ENCODE measurements around the gene DARS1.

Gene DARS1

DNA sequence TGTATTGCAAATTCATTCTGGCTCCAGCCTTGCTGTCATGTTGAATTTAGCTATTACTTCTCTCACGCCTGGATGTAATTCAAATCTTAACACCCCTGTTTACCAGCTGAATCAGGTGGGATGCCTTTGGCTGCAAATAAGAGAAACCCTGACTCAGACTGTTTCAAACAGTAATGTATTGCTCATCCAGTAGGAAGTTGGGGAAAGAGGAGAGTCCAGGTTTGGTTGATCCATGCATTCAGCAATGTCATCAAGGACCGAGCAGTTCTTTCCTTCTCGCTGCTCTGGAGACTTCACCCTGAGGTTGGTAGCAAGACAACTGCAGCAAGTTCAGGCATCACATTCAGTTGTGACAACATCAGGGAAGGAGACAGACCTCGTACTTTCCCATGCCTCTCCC lies 6.4 kb upstream of the DARS1 start:
- Histone ChIP-seq H3K36me3 (ENCODE audit: control insufficient read depth in 2 of 2, insufficient read depth in 1 of 2, low read length in 2 of 2) (no peaks in the 10 kb centered on the region), H3K9me3 (ENCODE audit: control insufficient read depth, insufficient read depth, low read depth, low read length) (no peaks in the 10 kb centered on the region), H3K4me3 (ENCODE audit: low read depth, low read length) (no peak overlapping the region), H3K27ac (ENCODE audit: extremely low read depth, low read depth, low read length) (no peak overlapping the region), H3K4me1 (ENCODE audit: control insufficient read depth, insufficient read depth, low read length) (no peaks in the 10 kb centered on the region)
- TF ChIP-seq ZNF391 (tag by site-specific recombination; IDR thresholded peaks at IDR 0.05; ENCODE audit: borderline replicate concordance, low read depth) (no peak), SP7 (tag by site-specific recombination; IDR thresholded peaks at IDR 0.05) (no peak), ZFP37 (tag by site-specific recombination; IDR thresholded peaks at IDR 0.05) (no peak), GLI2 (tag by site-specific recombination; IDR thresholded peaks at IDR 0.05; ENCODE audit: borderline replicate concordance, low read depth) (no peak), ZNF792 (tag by site-specific recombination; IDR thresholded peaks at IDR 0.05) (no peak), ZNF626 (tag by site-specific recombination; IDR thresholded peaks at IDR 0.05) (no peak), ZEB2 (tag by site-specific recombination; IDR thresholded peaks at IDR 0.05) (no peak), ZNF548 (tag by site-specific recombination; IDR thresholded peaks at IDR 0.05) (no peak), HOXC10 (CRISPR knock-in tag; IDR thresholded peaks at IDR 0.05) (no peak)
- ChIA-PET CTCF (interaction anchor here (1.0 kb wide), 1 partner anchor 77 kb away, joined by 4 read pairs; no protein-coding TSS in a partner anchor), POLR2A (no interaction called here)

DNA sequence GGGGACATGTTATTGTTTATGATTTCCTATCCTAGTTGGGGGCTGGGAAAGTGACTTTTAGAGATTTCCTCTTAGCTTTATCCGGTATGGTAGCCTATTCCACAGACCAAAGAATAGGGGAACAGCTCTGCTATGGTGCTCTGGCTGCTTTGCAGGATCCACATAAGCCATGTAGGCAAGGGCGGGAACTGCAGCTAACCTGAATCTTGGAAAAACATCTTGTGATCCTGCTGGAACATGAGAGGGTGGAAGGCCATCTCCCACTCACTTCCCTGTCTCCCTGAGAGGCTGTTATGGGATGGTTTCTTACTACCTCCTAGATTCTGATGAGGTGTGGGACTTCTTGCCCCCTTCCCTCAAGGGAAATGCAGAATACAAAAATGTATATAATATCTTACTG lies 2.0 kb upstream of the DARS1 start:
- no peak overlapping the region for H3K27ac ChIP-seq (ENCODE audit: extremely low read depth, low read depth, low read length)
- no peak overlapping the region for H3K4me3 ChIP-seq (ENCODE audit: low read depth, low read length)
- ChIA-PET POLR2A (no interaction called here), CTCF (interaction anchor here (0.6 kb wide), 1 partner anchor 229 kb away, joined by 3 read pairs; no protein-coding TSS in a partner anchor)
- TF ChIP-seq GLIS1 (tag by site-specific recombination; IDR thresholded peaks at IDR 0.05), result no peak
- TF ChIP-seq ZNF521 (tag by site-specific recombination; IDR thresholded peaks at IDR 0.05), result no peak
- TF ChIP-seq KLF7 (tag by site-specific recombination; IDR thresholded peaks at IDR 0.05; ENCODE audit: borderline replicate concordance), result no peak
- no peak for TF ChIP-seq ZNF843 (tag by site-specific recombination; IDR thresholded peaks at IDR 0.05)
- TF ChIP-seq ZNF658 (tag by site-specific recombination; IDR thresholded peaks at IDR 0.05), result no peak
- no peak for TF ChIP-seq YY2 (tag by site-specific recombination; IDR thresholded peaks at IDR 0.05)
- TF ChIP-seq, protein P1, sequence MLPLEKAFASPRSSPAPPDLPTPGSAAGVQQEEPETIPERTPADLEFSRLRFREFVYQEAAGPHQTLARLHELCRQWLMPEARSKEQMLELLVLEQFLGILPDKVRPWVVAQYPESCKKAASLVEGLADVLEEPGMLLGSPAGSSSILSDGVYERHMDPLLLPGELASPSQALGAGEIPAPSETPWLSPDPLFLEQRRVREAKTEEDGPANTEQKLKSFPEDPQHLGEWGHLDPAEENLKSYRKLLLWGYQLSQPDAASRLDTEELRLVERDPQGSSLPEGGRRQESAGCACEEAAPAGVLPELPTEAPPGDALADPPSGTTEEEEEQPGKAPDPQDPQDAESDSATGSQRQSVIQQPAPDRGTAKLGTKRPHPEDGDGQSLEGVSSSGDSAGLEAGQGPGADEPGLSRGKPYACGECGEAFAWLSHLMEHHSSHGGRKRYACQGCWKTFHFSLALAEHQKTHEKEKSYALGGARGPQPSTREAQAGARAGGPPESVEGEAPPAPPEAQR (tag by site-specific recombination; IDR thresholded peaks at IDR 0.05), result no peak
- TF ChIP-seq, protein P2, sequence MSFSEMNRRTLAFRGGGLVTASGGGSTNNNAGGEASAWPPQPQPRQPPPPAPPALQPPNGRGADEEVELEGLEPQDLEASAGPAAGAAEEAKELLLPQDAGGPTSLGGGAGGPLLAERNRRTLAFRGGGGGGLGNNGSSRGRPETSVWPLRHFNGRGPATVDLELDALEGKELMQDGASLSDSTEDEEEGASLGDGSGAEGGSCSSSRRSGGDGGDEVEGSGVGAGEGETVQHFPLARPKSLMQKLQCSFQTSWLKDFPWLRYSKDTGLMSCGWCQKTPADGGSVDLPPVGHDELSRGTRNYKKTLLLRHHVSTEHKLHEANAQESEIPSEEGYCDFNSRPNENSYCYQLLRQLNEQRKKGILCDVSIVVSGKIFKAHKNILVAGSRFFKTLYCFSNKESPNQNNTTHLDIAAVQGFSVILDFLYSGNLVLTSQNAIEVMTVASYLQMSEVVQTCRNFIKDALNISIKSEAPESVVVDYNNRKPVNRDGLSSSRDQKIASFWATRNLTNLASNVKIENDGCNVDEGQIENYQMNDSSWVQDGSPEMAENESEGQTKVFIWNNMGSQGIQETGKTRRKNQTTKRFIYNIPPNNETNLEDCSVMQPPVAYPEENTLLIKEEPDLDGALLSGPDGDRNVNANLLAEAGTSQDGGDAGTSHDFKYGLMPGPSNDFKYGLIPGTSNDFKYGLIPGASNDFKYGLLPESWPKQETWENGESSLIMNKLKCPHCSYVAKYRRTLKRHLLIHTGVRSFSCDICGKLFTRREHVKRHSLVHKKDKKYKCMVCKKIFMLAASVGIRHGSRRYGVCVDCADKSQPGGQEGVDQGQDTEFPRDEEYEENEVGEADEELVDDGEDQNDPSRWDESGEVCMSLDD (tag by site-specific recombination; IDR thresholded peaks at IDR 0.05), result no peak
- TF ChIP-seq, protein P3, sequence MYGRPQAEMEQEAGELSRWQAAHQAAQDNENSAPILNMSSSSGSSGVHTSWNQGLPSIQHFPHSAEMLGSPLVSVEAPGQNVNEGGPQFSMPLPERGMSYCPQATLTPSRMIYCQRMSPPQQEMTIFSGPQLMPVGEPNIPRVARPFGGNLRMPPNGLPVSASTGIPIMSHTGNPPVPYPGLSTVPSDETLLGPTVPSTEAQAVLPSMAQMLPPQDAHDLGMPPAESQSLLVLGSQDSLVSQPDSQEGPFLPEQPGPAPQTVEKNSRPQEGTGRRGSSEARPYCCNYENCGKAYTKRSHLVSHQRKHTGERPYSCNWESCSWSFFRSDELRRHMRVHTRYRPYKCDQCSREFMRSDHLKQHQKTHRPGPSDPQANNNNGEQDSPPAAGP (tag by site-specific recombination; IDR thresholded peaks at IDR 0.05), result no peak
- TF ChIP-seq ZNF394 (tag by site-specific recombination; IDR thresholded peaks at IDR 0.05; ENCODE audit: borderline replicate concordance), result no peak
- TF ChIP-seq ZNF529 (tag by site-specific recombination; IDR thresholded peaks at IDR 0.05; ENCODE audit: insufficient replicate concordance), result no peak
- no peak for TF ChIP-seq ZNF548 (tag by site-specific recombination; IDR thresholded peaks at IDR 0.05)
- TF ChIP-seq ZNF169 (tag by site-specific recombination; IDR thresholded peaks at IDR 0.05), result no peak
- TF ChIP-seq ZNF433 (tag by site-specific recombination; IDR thresholded peaks at IDR 0.05; ENCODE audit: low read depth), result no peak
- TF ChIP-seq, protein P4, sequence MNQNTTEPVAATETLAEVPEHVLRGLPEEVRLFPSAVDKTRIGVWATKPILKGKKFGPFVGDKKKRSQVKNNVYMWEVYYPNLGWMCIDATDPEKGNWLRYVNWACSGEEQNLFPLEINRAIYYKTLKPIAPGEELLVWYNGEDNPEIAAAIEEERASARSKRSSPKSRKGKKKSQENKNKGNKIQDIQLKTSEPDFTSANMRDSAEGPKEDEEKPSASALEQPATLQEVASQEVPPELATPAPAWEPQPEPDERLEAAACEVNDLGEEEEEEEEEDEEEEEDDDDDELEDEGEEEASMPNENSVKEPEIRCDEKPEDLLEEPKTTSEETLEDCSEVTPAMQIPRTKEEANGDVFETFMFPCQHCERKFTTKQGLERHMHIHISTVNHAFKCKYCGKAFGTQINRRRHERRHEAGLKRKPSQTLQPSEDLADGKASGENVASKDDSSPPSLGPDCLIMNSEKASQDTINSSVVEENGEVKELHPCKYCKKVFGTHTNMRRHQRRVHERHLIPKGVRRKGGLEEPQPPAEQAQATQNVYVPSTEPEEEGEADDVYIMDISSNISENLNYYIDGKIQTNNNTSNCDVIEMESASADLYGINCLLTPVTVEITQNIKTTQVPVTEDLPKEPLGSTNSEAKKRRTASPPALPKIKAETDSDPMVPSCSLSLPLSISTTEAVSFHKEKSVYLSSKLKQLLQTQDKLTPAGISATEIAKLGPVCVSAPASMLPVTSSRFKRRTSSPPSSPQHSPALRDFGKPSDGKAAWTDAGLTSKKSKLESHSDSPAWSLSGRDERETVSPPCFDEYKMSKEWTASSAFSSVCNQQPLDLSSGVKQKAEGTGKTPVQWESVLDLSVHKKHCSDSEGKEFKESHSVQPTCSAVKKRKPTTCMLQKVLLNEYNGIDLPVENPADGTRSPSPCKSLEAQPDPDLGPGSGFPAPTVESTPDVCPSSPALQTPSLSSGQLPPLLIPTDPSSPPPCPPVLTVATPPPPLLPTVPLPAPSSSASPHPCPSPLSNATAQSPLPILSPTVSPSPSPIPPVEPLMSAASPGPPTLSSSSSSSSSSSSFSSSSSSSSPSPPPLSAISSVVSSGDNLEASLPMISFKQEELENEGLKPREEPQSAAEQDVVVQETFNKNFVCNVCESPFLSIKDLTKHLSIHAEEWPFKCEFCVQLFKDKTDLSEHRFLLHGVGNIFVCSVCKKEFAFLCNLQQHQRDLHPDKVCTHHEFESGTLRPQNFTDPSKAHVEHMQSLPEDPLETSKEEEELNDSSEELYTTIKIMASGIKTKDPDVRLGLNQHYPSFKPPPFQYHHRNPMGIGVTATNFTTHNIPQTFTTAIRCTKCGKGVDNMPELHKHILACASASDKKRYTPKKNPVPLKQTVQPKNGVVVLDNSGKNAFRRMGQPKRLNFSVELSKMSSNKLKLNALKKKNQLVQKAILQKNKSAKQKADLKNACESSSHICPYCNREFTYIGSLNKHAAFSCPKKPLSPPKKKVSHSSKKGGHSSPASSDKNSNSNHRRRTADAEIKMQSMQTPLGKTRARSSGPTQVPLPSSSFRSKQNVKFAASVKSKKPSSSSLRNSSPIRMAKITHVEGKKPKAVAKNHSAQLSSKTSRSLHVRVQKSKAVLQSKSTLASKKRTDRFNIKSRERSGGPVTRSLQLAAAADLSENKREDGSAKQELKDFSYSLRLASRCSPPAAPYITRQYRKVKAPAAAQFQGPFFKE (tag by site-specific recombination; IDR thresholded peaks at IDR 0.05; ENCODE audit: borderline replicate concordance), result no peak
- no peaks in the 10 kb centered on the region for H3K9me3 ChIP-seq (ENCODE audit: control insufficient read depth, insufficient read depth, low read depth, low read length)
- H3K4me1 ChIP-seq (ENCODE audit: control insufficient read depth, insufficient read depth, low read length), result 0 out of 2 replicates have a peak, but pooled peaks cover 8% of the 10 kb centered on the region
- peaks cover 6 to 11% of the 10 kb centered on the region in 2 experiments; a peak in 2 of 3 replicates for H3K36me3 ChIP-seq (ENCODE audit: control insufficient read depth in 2 of 2, insufficient read depth in 1 of 2, low read length in 2 of 2)

All from HEK293 (cell line).